Chondrocyte (in vitro differentiated cells): Measurements from ENCODE around the gene FASN. TPM values are rescaled to one million over a fixed set of nuclear protein-coding genes. Genes with fewer than 3 reads are reported as not detected.

Experiments used
- DNase-seq: peaks from one replicate; pipeline ENCODE4 v3.0.0; 2021; ENCODE audit warnings: mixed read lengths, low spot score
- H3K27ac Mint-ChIP-seq: one replicate; pipeline ENCODE4 v1.8.0; 2021; ENCODE audit warnings: mild to moderate bottlenecking, moderate library complexity, mixed read lengths; ENCODE audit not compliant: unreplicated experiment
- H3K27me3 Mint-ChIP-seq: 2 replicates; pipeline ENCODE4 v1.8.0; 2021; ENCODE audit warnings: low read depth, mixed read lengths
- H3K36me3 Mint-ChIP-seq: 2 replicates; pipeline ENCODE4 v1.8.0; 2021; ENCODE audit warnings: low read depth, mixed read lengths
- H3K4me1 Mint-ChIP-seq: 2 replicates; pipeline ENCODE4 v1.8.0; 2021; ENCODE audit warnings: low read depth, mild to moderate bottlenecking, mixed read lengths
- H3K4me3 Mint-ChIP-seq: one replicate; pipeline ENCODE4 v1.8.0; 2021; ENCODE audit warnings: mild to moderate bottlenecking, moderate library complexity, mixed read lengths; ENCODE audit not compliant: unreplicated experiment
- H3K9me3 Mint-ChIP-seq: 2 replicates; pipeline ENCODE4 v1.8.0; 2021; ENCODE audit warnings: low read depth, mixed read lengths
- total RNA-seq: library from RNA; stranded (reverse); gene quantifications from 3 replicates; pipeline ENCODE4 v1.2.1, GENCODE V29; 2021
- TF ChIP-seq, protein P1 (sequence below): fragments of 200-600 bp; sonication (generic); IDR thresholded peaks from 2 replicates; pipeline ENCODE4 v1.5.0; 2021; ENCODE audit warnings: antibody characterized with exemption, mild to moderate bottlenecking, moderate library complexity

The FASN gene
- total RNA-seq, 1 donor from 2014 or later, result 141 TPM

DNA sequence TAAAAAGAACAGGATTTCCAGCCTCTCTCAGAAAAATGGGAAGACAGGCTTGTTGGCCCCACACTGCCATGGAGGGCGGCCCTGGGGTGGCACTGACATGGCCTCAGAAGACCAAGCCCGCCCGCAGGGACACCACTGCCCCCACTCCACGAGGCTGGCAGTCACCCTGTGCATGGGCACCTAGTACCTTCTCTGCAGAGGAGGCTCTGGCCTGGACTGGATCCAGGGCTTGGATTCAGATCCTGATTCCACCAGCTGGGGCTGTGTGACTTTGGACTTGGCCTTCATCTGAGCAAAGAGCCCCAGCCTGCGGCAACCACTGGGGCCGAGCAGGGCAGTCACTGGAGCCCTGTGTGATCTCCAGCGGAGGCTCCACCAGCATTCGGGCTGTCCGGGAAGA lies 16.8 kb upstream of the FASN start:
- no peak for DNase-seq
- peaks cover 10% of the 10 kb centered on the region for H3K4me1 Mint-ChIP-seq
- no peaks in the 10 kb centered on the region for H3K9me3 Mint-ChIP-seq
- no peaks in the 10 kb centered on the region for H3K27me3 Mint-ChIP-seq
- H3K36me3 Mint-ChIP-seq, result peaks cover 3% of the 10 kb centered on the region
- H3K4me3 Mint-ChIP-seq, result no peak overlapping the region
- H3K27ac Mint-ChIP-seq, result no peak overlapping the region
- TF ChIP-seq, protein P1, sequence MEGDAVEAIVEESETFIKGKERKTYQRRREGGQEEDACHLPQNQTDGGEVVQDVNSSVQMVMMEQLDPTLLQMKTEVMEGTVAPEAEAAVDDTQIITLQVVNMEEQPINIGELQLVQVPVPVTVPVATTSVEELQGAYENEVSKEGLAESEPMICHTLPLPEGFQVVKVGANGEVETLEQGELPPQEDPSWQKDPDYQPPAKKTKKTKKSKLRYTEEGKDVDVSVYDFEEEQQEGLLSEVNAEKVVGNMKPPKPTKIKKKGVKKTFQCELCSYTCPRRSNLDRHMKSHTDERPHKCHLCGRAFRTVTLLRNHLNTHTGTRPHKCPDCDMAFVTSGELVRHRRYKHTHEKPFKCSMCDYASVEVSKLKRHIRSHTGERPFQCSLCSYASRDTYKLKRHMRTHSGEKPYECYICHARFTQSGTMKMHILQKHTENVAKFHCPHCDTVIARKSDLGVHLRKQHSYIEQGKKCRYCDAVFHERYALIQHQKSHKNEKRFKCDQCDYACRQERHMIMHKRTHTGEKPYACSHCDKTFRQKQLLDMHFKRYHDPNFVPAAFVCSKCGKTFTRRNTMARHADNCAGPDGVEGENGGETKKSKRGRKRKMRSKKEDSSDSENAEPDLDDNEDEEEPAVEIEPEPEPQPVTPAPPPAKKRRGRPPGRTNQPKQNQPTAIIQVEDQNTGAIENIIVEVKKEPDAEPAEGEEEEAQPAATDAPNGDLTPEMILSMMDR, result no peak

DNA sequence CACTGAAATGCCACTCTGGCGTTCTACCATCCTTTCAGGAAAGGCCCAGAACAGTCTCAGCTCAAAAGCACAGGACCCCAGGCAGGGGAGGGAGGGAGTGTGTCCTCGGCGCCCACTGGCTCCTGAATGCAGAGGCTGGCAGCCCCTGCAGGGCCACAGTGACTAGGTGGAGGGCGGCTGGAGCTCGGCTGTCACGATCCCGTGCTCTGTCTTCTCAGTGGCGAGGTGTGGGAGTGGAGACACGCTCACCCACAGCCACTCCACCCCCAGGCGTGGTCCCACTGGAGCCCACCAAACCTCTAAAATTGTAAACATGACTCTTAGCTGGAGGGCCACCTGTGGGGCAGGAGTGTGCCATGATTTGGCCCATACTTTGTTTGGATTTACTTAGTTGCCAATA lies 16.4 kb upstream of the FASN start:
- Mint-ChIP-seq H3K4me3 (no peak overlapping the region), H3K27me3 (no peaks in the 10 kb centered on the region), H3K27ac (no peak overlapping the region), H3K36me3 (peaks cover 3% of the 10 kb centered on the region), H3K4me1 (peaks cover 9% of the 10 kb centered on the region), H3K9me3 (no peaks in the 10 kb centered on the region)
- TF ChIP-seq, protein P1, result no peak
- DNase-seq, result no peak

DNA sequence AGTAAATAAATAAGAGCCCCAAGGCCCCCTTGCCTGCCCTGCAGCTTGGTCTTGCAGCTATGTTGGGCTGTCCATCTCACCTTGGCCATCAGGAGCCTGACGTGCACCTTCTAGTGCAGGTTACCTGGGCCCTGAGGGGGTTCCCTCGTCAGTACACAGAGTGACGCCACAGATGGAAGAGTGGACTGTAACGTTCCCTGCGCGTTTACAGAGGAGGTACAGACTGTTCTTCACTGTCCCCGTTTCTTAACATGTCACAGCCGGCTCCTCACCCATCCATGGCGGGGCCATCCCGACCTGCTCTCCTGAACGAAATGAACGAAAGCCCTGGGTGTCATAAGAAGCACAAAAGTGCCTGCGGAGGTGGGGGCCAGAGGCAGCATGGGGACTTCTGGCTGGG lies 15.9 kb upstream of the FASN start:
- Mint-ChIP-seq H3K27me3 (no peaks in the 10 kb centered on the region), H3K4me3 (no peak overlapping the region), H3K36me3 (peaks cover 3% of the 10 kb centered on the region), H3K27ac (no peak overlapping the region), H3K4me1 (peaks cover 5% of the 10 kb centered on the region), H3K9me3 (no peaks in the 10 kb centered on the region)
- TF ChIP-seq, protein P1, result no peak
- no peak for DNase-seq

DNA sequence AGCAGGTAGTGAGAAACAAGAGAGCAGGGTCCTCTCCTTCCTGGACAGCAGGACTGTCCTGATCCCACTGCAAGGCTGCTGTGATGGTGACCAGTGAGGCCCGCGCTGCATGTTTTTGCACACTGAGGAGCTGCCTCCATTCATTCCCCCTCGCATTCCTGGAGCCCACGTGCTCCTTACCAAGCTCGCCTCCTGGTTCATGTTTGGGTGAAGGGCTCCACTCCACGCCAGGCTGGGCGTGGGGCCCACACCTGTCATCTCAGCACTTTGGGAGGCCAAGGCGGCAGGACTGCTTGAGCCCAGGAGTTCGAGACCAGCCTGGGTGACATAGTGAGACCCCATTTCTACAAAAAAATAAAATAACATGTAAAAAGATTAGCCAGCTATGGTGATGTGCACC lies 15.4 kb upstream of the FASN start:
- no peak for DNase-seq
- H3K4me1 Mint-ChIP-seq, result peaks cover 6% of the 10 kb centered on the region
- TF ChIP-seq, protein P1, result no peak
- H3K27me3 Mint-ChIP-seq, result no peaks in the 10 kb centered on the region
- H3K4me3 Mint-ChIP-seq, result no peak overlapping the region
- no peak overlapping the region for H3K27ac Mint-ChIP-seq
- peaks cover 3% of the 10 kb centered on the region for H3K36me3 Mint-ChIP-seq
- no peaks in the 10 kb centered on the region for H3K9me3 Mint-ChIP-seq

DNA sequence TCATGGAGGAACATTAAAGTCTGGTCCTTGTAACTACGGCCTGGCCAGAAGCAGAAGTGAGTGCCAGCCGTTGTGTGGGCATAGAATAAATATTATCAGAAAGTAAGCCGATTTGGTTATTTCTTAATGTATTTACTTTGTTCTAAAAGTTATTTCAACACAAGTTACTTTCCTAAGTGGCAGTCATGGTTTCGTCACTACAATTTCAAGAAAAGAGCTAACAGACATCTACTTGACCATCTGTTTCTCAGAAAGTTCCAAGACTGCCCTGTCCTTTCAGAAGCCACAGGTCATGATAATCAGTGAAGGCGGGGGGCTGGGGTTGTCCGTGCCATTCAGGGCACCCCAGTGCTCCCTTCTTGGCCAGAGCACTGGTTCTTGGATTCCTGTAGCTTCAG lies 14.9 kb upstream of the FASN start:
- Mint-ChIP-seq H3K9me3 (no peaks in the 10 kb centered on the region), H3K27ac (no peak overlapping the region), H3K4me1 (peaks cover 10% of the 10 kb centered on the region), H3K36me3 (peaks cover 3% of the 10 kb centered on the region), H3K4me3 (no peak overlapping the region), H3K27me3 (no peaks in the 10 kb centered on the region)
- TF ChIP-seq, protein P1, result no peak
- no peak for DNase-seq
